Measurements from ENCODE around the gene DCLK2. TPM values are rescaled to one million over a fixed set of nuclear protein-coding genes. Genes with fewer than 3 reads are reported as not detected.

DCLK2 gene
- polyA plus RNA-seq, 1 donor from 2014 or later: 134 TPM

GRCh38 chr4:150283689-150284088, 205.4 kb downstream of the DCLK2 start:
- no peaks in the 10 kb centered on the region for H3F3A ChIP-seq (ENCODE audit: insufficient read depth, low read length, poor library complexity, severe bottlenecking)
- no peak overlapping the region for H2AFZ ChIP-seq (ENCODE audit: low read depth, low read length)
- no peak overlapping the region for H3K4me2 ChIP-seq (ENCODE audit: low read length)
- no peak for TF ChIP-seq EP300 (conservative IDR thresholded peaks at IDR 0.05; ENCODE audit: poor library complexity, severe bottlenecking)
- no peak for TF ChIP-seq SMC3 (conservative IDR thresholded peaks at IDR 0.05; ENCODE audit: poor library complexity)
- TF ChIP-seq MXI1 (conservative IDR thresholded peaks at IDR 0.05; ENCODE audit: poor library complexity, severe bottlenecking): no peak
- no peak for TF ChIP-seq TAF1 (IDR thresholded peaks at IDR 0.05; ENCODE audit: low read depth)
- TF ChIP-seq CTCF (IDR thresholded peaks at IDR 0.05; ENCODE audit: poor library complexity, severe bottlenecking): no peak
- no peak for TF ChIP-seq EZH2 (IDR thresholded peaks at IDR 0.05; ENCODE audit: borderline replicate concordance, insufficient read depth, low read length, poor library complexity, severe bottlenecking)
- TF ChIP-seq RAD21 (conservative IDR thresholded peaks at IDR 0.05): no peak
- TF ChIP-seq REST (IDR thresholded peaks at IDR 0.05; ENCODE audit: borderline replicate concordance): no peak
- no peak for TF ChIP-seq POLR2AphosphoS5 (IDR thresholded peaks at IDR 0.05)
- H3K36me3 ChIP-seq (ENCODE audit: insufficient read depth, low read length): no peaks in the 10 kb centered on the region
- H3K9me3 ChIP-seq (ENCODE audit: low read length): no peaks in the 10 kb centered on the region
- H3K9ac ChIP-seq (ENCODE audit: low read length): no peak overlapping the region
- H3K4me3 ChIP-seq (ENCODE audit: low read length): no peak overlapping the region
- no peaks in the 10 kb centered on the region for H3K27me3 ChIP-seq (ENCODE audit: insufficient read depth, low read depth, low read length)
- H3K9me2 ChIP-seq (ENCODE audit: insufficient read depth, low read length): no peaks in the 10 kb centered on the region
- no peaks in the 10 kb centered on the region for H4K20me1 ChIP-seq (ENCODE audit: insufficient read depth)
- H3K27ac ChIP-seq (ENCODE audit: low read length): no peak overlapping the region
- no peaks in the 10 kb centered on the region for H3K79me2 ChIP-seq (replicated peaks; ENCODE audit: insufficient read depth, low read length)

DNA sequence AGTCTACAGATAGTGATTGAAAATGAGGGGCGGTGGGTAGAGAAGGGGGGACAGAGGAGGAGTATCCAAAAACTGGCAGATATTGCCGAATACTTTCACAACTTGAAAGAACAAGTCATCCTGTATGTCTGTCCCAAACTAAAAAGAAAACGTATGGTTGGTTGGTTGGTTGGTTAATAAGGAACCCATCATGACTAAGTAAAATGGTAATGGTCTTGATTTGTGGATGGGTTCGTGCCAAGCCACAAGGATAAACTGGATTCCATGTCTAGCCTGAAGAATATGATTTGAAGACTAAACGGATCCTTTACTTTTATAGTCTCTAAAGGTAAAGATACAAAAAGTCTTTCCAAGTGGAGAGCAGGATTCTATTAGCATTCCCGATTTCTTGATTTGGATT, 208.4 kb downstream of the DCLK2 start:
- no peaks in the 10 kb centered on the region for H3K27me3 ChIP-seq (ENCODE audit: insufficient read depth, low read depth, low read length)
- no peaks in the 10 kb centered on the region for H3K9me2 ChIP-seq (ENCODE audit: insufficient read depth, low read length)
- H3K4me2 ChIP-seq (ENCODE audit: low read length): no peak overlapping the region
- H3K4me3 ChIP-seq (ENCODE audit: low read length): no peak overlapping the region
- no peak overlapping the region for H3K27ac ChIP-seq (ENCODE audit: low read length)
- H3K36me3 ChIP-seq (ENCODE audit: insufficient read depth, low read length): no peaks in the 10 kb centered on the region
- no peak for TF ChIP-seq TAF1 (IDR thresholded peaks at IDR 0.05; ENCODE audit: low read depth)
- TF ChIP-seq MXI1 (conservative IDR thresholded peaks at IDR 0.05; ENCODE audit: poor library complexity, severe bottlenecking): no peak
- no peak for TF ChIP-seq REST (IDR thresholded peaks at IDR 0.05; ENCODE audit: borderline replicate concordance)
- TF ChIP-seq CTCF (IDR thresholded peaks at IDR 0.05; ENCODE audit: poor library complexity, severe bottlenecking): no peak
- no peak for TF ChIP-seq POLR2AphosphoS5 (IDR thresholded peaks at IDR 0.05)
- no peak for TF ChIP-seq SMC3 (conservative IDR thresholded peaks at IDR 0.05; ENCODE audit: poor library complexity)
- TF ChIP-seq EP300 (conservative IDR thresholded peaks at IDR 0.05; ENCODE audit: poor library complexity, severe bottlenecking): no peak
- no peak for TF ChIP-seq RAD21 (conservative IDR thresholded peaks at IDR 0.05)
- TF ChIP-seq EZH2 (IDR thresholded peaks at IDR 0.05; ENCODE audit: borderline replicate concordance, insufficient read depth, low read length, poor library complexity, severe bottlenecking): no peak
- no peaks in the 10 kb centered on the region for H4K20me1 ChIP-seq (ENCODE audit: insufficient read depth)
- no peak overlapping the region for H2AFZ ChIP-seq (ENCODE audit: low read depth, low read length)
- no peak overlapping the region for H3K9ac ChIP-seq (ENCODE audit: low read length)
- no peaks in the 10 kb centered on the region for H3K79me2 ChIP-seq (replicated peaks; ENCODE audit: insufficient read depth, low read length)
- H3F3A ChIP-seq (ENCODE audit: insufficient read depth, low read length, poor library complexity, severe bottlenecking): no peaks in the 10 kb centered on the region
- H3K9me3 ChIP-seq (ENCODE audit: low read length): no peaks in the 10 kb centered on the region
